HL-60 (cell line): Measurements from ENCODE around the gene PKP1.

Experiments used
- CTCF ChIP-seq: IDR thresholded peaks from one replicate; pipeline ENCODE4 v1.5.1; 2011; ENCODE audit warnings: low read length, control low read depth, inconsistent platforms; ENCODE audit not compliant: insufficient read depth
- POLR2AphosphoS5 ChIP-seq: IDR thresholded peaks from 2 replicates; pipeline ENCODE4 v1.6.1; 2012; ENCODE audit warnings: low read depth
- REST ChIP-seq: IDR thresholded peaks from 2 replicates; pipeline ENCODE4 v1.6.1; 2012; ENCODE audit warnings: low read depth; ENCODE audit not compliant: insufficient replicate concordance
- SPI1 ChIP-seq: IDR thresholded peaks from 2 replicates; pipeline ENCODE4 v1.6.1; 2012; ENCODE audit warnings: low read depth, mild to moderate bottlenecking, borderline replicate concordance

GRCh38 chr1:201275253-201275666, 8.0 kb upstream of the PKP1 start:
- no peak for TF ChIP-seq CTCF
- no peak for TF ChIP-seq REST
- no peak for TF ChIP-seq POLR2AphosphoS5
- no peak for TF ChIP-seq SPI1
